K562 (cell line): ENCODE data around the gene GIMAP8. TPM values are rescaled to one million over a fixed set of nuclear protein-coding genes. Genes with fewer than 3 reads are reported as not detected.

Source experiments
- ATAC-seq: fragments of 200-7000 bp; cut with Tn5 transposase; 3 replicates; pipeline ENCODE4 v1.9.1; 2020; ENCODE audit warnings: moderate library complexity
- BruUV-seq: library from RNA; stranded (reverse); fragments of 400-500 nt; replicated peaks from 2 replicates; lab custom pipeline; 2021; lab: Mats Ljungman, UMichigan
- CTCF ChIA-PET: fragments of 300-600 bp; formaldehyde crosslinking; extraction: SDS; loops from one replicate; lab custom pipeline; 2021; ENCODE audit warnings: low intra/inter-chr PET ratio; lab: Yijun Ruan, JAX
- POLR2A ChIA-PET: fragments of 300-600, 350-650 bp; sonication (Branson Sonifier 250); formaldehyde crosslinking; extraction: SDS; loops from one replicate; lab custom pipeline; 2021; ENCODE audit warnings: antibody characterized with exemption, inconsistent platforms; lab: Yijun Ruan, JAX
- DNase-seq, 4 experiments: peaks; one replicate each; pipeline versions ENCODE4 v3.0.0 to v3.0.0-alpha.2; 2011 to 2018; ENCODE audit warnings: low spot score in 3 of 4, mixed read lengths in 3 of 4; ENCODE audit errors: extremely low read depth in 1 of 4
- FAIRE-seq: peaks from 2 replicates; lab custom pipeline; 2011; peaks lifted over from hg19 to GRCh38; lab: Jason Lieb, UNC
- H2AFZ ChIP-seq: 2 replicates; pipeline ENCODE4 v1.6.0; 2011; ENCODE audit warnings: low read depth, low read length, control low read depth, inconsistent platforms
- H3K27ac ChIP-seq: fragments of 200-600 bp; 3 replicates; pipeline ENCODE4 v1.8.0; 2011; ENCODE audit warnings: low read depth, mild to moderate bottlenecking, control low read depth, inconsistent platforms, low read length, moderate library complexity, mixed read lengths; ENCODE audit errors: extremely low read depth
- H3K27me3 ChIP-seq, 2 experiments: fragments of 300-600 bp in 1 of 2; 2 replicates in 1 of 2; 3 replicates in 1 of 2; pipeline versions ENCODE4 v1.6.0 to v1.8.0; 2011; ENCODE audit warnings: inconsistent platforms in 2 of 2, low read length in 2 of 2, mild to moderate bottlenecking in 1 of 2, mixed read lengths in 1 of 2, moderate library complexity in 1 of 2; ENCODE audit not compliant: control insufficient read depth in 2 of 2, insufficient read depth in 2 of 2
- H3K36me3 ChIP-seq: fragments of 300-600 bp; 3 replicates; pipeline ENCODE4 v1.8.0; 2011; ENCODE audit warnings: mild to moderate bottlenecking, low read length, inconsistent platforms; ENCODE audit not compliant: control insufficient read depth, insufficient read depth
- H3K4me1 ChIP-seq, 2 experiments: fragments of 200-600 bp in 1 of 2; replicated peaks in 1 of 2; 2 replicates in 1 of 2; 3 replicates in 1 of 2; pipeline versions ENCODE4 v1.5.1 to v1.8.0; 2011; ENCODE audit warnings: inconsistent platforms in 2 of 2, low read length in 2 of 2, mild to moderate bottlenecking in 1 of 2, mixed read lengths in 1 of 2, moderate library complexity in 1 of 2; ENCODE audit not compliant: control insufficient read depth in 2 of 2, insufficient read depth in 2 of 2
- H3K4me2 ChIP-seq: 2 replicates; pipeline ENCODE4 v1.6.1; 2011; ENCODE audit warnings: low read length, control low read depth, inconsistent platforms, mixed read lengths; ENCODE audit not compliant: insufficient read depth
- H3K4me3 ChIP-seq: fragments of 200-600 bp; sonication (generic), shearing (Covaris generic); 2 replicates; pipeline ENCODE4 v1.5.1; 2016; ENCODE audit warnings: control low read depth, inconsistent platforms
- H3K79me2 ChIP-seq: fragments of 200-600 bp; 3 replicates; pipeline ENCODE4 v1.8.0; 2011; ENCODE audit warnings: low read length, inconsistent platforms; ENCODE audit not compliant: control insufficient read depth, insufficient read depth
- H3K9ac ChIP-seq, 2 experiments: 2 replicates each; pipeline versions ENCODE4 v1.6.0 to v1.6.1; 2011; ENCODE audit warnings: low read depth in 2 of 2, low read length in 2 of 2, control low read depth in 1 of 2, inconsistent platforms in 1 of 2, mild to moderate bottlenecking in 1 of 2, mixed read lengths in 1 of 2; ENCODE audit not compliant: insufficient read depth in 1 of 2
- H3K9me1 ChIP-seq: one replicate; pipeline ENCODE4 v1.6.0; 2011; ENCODE audit warnings: inconsistent platforms, mild to moderate bottlenecking, low read length, moderate library complexity; ENCODE audit not compliant: control insufficient read depth, insufficient read depth
- H3K9me3 ChIP-seq: replicated peaks from 2 replicates; pipeline ENCODE4 v1.5.1; 2011; ENCODE audit warnings: low read depth, low read length, inconsistent platforms; ENCODE audit not compliant: control insufficient read depth, insufficient read depth
- H4K20me1 ChIP-seq: replicated peaks from 2 replicates; pipeline ENCODE4 v1.6.1; 2011; ENCODE audit warnings: low read length, inconsistent platforms, mixed read lengths; ENCODE audit not compliant: control insufficient read depth, insufficient read depth
- HDAC2 ChIP-seq: fragments of 450-650 bp; IDR thresholded peaks from 2 replicates; pipeline ENCODE4 v1.6.1; 2016; ENCODE audit warnings: mild to moderate bottlenecking
- JUN ChIP-seq, 2 experiments: sonication (generic) in 1 of 2; formaldehyde crosslinking in 1 of 2; IDR thresholded peaks; 2 replicates each; pipeline versions ENCODE4 v1.6.1 to v1.8.0; 2012 to 2022; ENCODE audit warnings: borderline replicate concordance in 2 of 2, mild to moderate bottlenecking in 2 of 2, improper control_type of control experiment in 1 of 2, low read depth in 1 of 2, low read length in 1 of 2, missing genetic modification reagents in 1 of 2
- RBBP5 ChIP-seq: fragments of 200-600 bp; sonication (generic); IDR thresholded peaks from 2 replicates; pipeline ENCODE4 v1.6.1; 2012; ENCODE audit warnings: borderline replicate concordance, mild to moderate bottlenecking, low read length, control low read depth, inconsistent platforms; ENCODE audit not compliant: insufficient read depth, poor library complexity, severe bottlenecking
- WGBS: fragments of 100-300 bp; shearing (Covaris generic); methylation state at CpG from one replicate; pipeline ENCODE4 v1.1.6; 2016; ENCODE audit warnings: low coverage, mixed read lengths; ENCODE audit not compliant: insufficient coverage; ENCODE audit errors: missing lambda C conversion rate; 5-methylcytosine and 5-hydroxymethylcytosine counted together
- in situ Hi-C: fragments of 300-500 bp; cut with MboI; formaldehyde crosslinking; loops from 4 replicates; pipeline ENCODE4 v1.15.0; 2018; ENCODE audit warnings: inconsistent platforms, mixed read lengths
- intact Hi-C: fragments of 100-400 bp; cut with micrococcal nuclease; formaldehyde crosslinking; loops from 2 replicates; pipeline ENCODE4 v1.14.2; 2022
- polyA plus RNA-seq, 8 experiments: library from polyadenylated mRNA; depleted of rRNA in 4 of 8; stranded (reverse) in 5 of 8; unstranded in 3 of 8; fragments of >200 nt; fragmentation: Nextera tagmentation in 2 of 8; fragmentation: Illumina TruSeq in 1 of 8; extraction: Ambion mirVana in 2 of 8; extraction: Trizol in 1 of 8; gene quantifications; 2 replicates each; pipeline versions ENCODE4 v1.2.1 to v1.2.3, GENCODE V29; 2011 to 2014; ENCODE audit warnings: inconsistent platforms in 1 of 8, missing spikeins in 1 of 8
- total RNA-seq, 7 experiments: library from RNA; depleted of rRNA in 6 of 7; stranded (reverse); fragments of >200 nt in 6 of 7; fragmentation: Illumina TruSeq in 2 of 7; extraction: Trizol in 2 of 7; gene quantifications; 2 replicates each; pipeline versions ENCODE4 v1.2.1 to v1.2.3, GENCODE V29; 2011 to 2021; ENCODE audit warnings: low replicate concordance in 1 of 7

Gene GIMAP8
- total and polyA plus RNA-seq, 9 of the 15 experiments (the other 6 are each of a cell fraction or from before 2014, with no cell fraction given), result not detected

GRCh38 chr7:150410680-150411346 is 39.6 kb upstream of the GIMAP8 start:
- Histone ChIP-seq H2AFZ (no peak overlapping the region), H3K79me2 (peaks cover 7% of the 10 kb centered on the region; the same call in 2 of the 3 replicates), H3K4me3 (no peak overlapping the region), H3K4me1 (peaks cover 15 to 39% of the 10 kb centered on the region in 2 experiments)
- TF ChIP-seq JUN (IDR thresholded peaks at IDR 0.05; ENCODE audit: borderline replicate concordance, low read depth, low read length) (no peak), JUN (CRISPR knock-in tag; IDR thresholded peaks at IDR 0.05; ENCODE audit: borderline replicate concordance) (no peak), HDAC2 (no peak), RBBP5 (peak; percentile 17)
- TF ChIP-seq, all 486 proteins: peak for 1
- no peaks in the 10 kb centered on the region for H4K20me1 ChIP-seq
- no peak for ATAC-seq
- no peaks in the 10 kb centered on the region for H3K27me3 ChIP-seq
- peaks cover 13% of the 10 kb centered on the region; the same call in 1 of the 3 replicates for H3K36me3 ChIP-seq
- H3K27ac ChIP-seq, result no peak overlapping the region
- WGBS, result 70% methylated on average over 10 of the region's 10 CpGs
- ChIA-PET CTCF (no interaction called here), POLR2A (interaction anchor here (0.6 to 1.0 kb wide), 4 partner anchors 13 to 1108 kb away, joined by 3 to 5 read pairs (median 4); no protein-coding TSS in a partner anchor)
- intact Hi-C loops, result no loop called here
- no peak for FAIRE-seq
- H3K9me1 ChIP-seq, result no peaks in the 10 kb centered on the region
- no peak overlapping the region for H3K4me2 ChIP-seq
- DNase-seq, result no peak
- no peaks in the 10 kb centered on the region for H3K9me3 ChIP-seq
- peak overlapping the region in 1 of 2 experiments; percentile 71; a peak in 2 of 4 replicates for H3K9ac ChIP-seq
- in situ Hi-C loops, result no loop called here
- no TSS peak for BruUV-seq
